ENCODE data around the gene TIMM10B.

The TIMM10B gene

DNA sequence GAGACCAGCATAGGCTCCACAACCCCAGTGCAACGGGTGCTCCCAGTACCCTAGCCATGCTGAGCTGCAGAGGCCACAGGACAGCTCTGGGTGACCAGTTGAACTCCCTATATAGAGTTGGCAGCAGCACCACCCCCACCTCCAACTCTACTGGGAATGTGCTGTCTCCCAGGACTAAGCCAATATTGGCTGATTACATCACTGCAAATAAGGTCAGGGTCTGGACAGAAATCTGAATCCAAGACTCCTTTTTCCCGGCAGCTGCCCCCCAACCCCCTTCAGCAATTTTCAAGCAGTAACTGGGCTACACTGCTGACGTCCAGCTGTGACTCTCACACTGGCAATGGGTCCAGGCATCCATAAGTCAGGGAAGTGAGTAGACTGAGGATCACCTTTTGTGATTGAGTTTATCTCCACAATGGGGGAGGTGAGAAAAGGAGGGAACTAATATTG is 40.4 kb upstream of the TIMM10B start, which contains the start of gene HPX:
Gene HPX, minus strand, starts transcription at position 82 of the 453 bp plus-strand sequence. Its CDS starts 24 bp downstream, at position 58.
- TF ChIP-seq CTCF (IDR thresholded peaks at IDR 0.05; ENCODE audit: extremely low read depth, insufficient read depth, missing control alignments), result no peak
- in situ Hi-C loops (cut with MboI; ENCODE audit: low pct_unique_long_range_greater_than_20kb, low sequenced_read_pairs, unreplicated experiment), result loop anchor here (10.0 kb wide), 1 partner anchor 56 kb away; no protein-coding TSS in a partner anchor
- no peak for DNase-seq (ENCODE audit: low spot score)

DNA sequence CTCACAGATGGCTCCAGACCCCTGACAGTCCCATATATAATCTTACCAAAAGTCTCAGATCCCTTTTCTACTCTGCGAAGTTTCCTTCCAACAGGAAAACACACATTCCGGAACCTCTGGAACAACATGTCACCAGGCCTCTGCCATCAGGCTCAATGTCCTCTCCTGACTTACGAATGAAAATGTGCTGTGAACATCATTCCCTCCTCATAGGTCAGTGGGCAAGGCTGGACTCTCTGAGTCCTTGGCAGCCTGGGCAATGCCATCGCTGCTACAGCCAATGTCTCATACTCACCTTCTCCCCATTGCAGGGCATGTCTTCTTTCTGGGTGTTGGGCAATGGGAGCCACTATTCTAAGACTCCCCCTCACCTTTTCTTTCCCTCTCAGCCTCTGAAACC is 38.9 kb upstream of the TIMM10B start:
- DNase-seq (ENCODE audit: low spot score), result no peak
- no peak for TF ChIP-seq CTCF (IDR thresholded peaks at IDR 0.05; ENCODE audit: extremely low read depth, insufficient read depth, missing control alignments)
- in situ Hi-C loops (cut with MboI; ENCODE audit: low pct_unique_long_range_greater_than_20kb, low sequenced_read_pairs, unreplicated experiment), result loop anchor here (10.0 kb wide), 1 partner anchor 58 kb away; no protein-coding TSS in a partner anchor

DNA sequence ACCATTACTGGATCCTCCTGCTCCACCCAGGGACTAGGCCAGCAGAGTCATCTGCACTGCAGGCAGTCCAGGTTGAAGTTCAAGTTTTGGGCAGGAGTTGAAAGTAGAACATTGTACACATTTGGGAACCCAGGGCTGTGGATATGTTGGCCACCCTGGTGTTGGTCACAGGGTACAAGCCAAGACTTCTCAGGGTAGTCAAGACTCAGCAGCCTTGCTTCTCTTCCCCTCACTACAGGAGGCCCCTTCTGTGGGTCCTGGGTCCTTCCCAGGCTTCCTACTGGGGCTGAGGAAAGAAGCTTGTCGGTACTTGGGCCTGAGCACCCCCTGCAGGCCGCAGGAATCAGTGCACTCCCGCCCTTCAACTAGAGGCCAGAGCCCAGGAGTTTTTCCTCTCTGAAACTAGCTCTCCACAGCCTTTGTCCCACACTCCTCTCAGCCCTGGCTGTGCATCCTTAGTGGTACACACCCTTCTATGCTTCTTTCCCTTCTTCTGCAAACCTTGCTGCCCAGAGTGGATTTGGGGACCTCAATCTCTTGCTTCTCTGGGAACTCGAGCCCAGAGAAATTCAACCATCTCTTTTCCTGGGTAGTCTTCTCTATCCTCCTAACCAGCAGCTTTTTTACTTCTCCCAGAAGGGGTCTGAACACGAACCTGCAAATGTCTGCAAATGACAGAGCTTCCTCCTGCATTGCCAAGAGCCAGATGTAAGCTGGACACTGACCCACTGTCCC is 37.9 kb upstream of the TIMM10B start:
- peak; percentile 88 for TF ChIP-seq CTCF (IDR thresholded peaks at IDR 0.05; ENCODE audit: extremely low read depth, insufficient read depth, missing control alignments)
- DNase-seq (ENCODE audit: low spot score), result peak; percentile 66
- in situ Hi-C loops (cut with MboI; ENCODE audit: low pct_unique_long_range_greater_than_20kb, low sequenced_read_pairs, unreplicated experiment), result loop anchor here (10.0 kb wide), 1 partner anchor 59 kb away; no protein-coding TSS in a partner anchor

- in situ Hi-C loops (cut with MboI; ENCODE audit: low pct_unique_long_range_greater_than_20kb, low sequenced_read_pairs, unreplicated experiment), result loop anchor here (10.0 kb wide), 1 partner anchor 64 kb away; no protein-coding TSS in a partner anchor
- DNase-seq (ENCODE audit: low spot score), result no peak
- TF ChIP-seq CTCF (IDR thresholded peaks at IDR 0.05; ENCODE audit: extremely low read depth, insufficient read depth, missing control alignments), result no peak
These were observed 32.7 kb upstream of the TIMM10B start for GRCh38 chr11:6448574-6448973.

- in situ Hi-C loops (cut with MboI; ENCODE audit: low pct_unique_long_range_greater_than_20kb, low sequenced_read_pairs, unreplicated experiment), result no loop called here
- no peak for DNase-seq (ENCODE audit: low spot score)
- TF ChIP-seq CTCF (IDR thresholded peaks at IDR 0.05; ENCODE audit: extremely low read depth, insufficient read depth, missing control alignments), result no peak
These were observed 29.1 kb upstream of the TIMM10B start for GRCh38 chr11:6452219-6452618.

DNA sequence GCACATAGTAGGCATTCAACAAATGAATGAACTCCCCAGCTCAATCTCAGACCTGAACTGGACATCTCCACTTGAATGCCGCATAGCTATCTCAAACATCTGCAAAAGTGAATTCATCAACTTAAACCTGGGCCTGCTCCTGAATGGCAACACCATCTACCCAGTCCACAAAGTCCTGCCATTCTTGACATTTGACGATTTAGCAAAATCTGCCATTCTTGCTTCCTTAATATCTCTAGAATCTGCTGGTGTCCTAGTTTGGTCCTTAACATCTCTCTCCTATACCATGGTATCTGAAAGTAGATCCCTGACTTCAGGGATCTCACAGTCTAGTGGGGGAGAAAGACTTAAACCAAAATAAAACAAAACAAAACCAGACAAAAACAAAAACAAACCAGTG is 28.1 kb upstream of the TIMM10B start:
- TF ChIP-seq CTCF (IDR thresholded peaks at IDR 0.05; ENCODE audit: extremely low read depth, insufficient read depth, missing control alignments), result no peak
- no peak for DNase-seq (ENCODE audit: low spot score)
- in situ Hi-C loops (cut with MboI; ENCODE audit: low pct_unique_long_range_greater_than_20kb, low sequenced_read_pairs, unreplicated experiment), result no loop called here
